ENCODE data around the gene LPP.

DNA sequence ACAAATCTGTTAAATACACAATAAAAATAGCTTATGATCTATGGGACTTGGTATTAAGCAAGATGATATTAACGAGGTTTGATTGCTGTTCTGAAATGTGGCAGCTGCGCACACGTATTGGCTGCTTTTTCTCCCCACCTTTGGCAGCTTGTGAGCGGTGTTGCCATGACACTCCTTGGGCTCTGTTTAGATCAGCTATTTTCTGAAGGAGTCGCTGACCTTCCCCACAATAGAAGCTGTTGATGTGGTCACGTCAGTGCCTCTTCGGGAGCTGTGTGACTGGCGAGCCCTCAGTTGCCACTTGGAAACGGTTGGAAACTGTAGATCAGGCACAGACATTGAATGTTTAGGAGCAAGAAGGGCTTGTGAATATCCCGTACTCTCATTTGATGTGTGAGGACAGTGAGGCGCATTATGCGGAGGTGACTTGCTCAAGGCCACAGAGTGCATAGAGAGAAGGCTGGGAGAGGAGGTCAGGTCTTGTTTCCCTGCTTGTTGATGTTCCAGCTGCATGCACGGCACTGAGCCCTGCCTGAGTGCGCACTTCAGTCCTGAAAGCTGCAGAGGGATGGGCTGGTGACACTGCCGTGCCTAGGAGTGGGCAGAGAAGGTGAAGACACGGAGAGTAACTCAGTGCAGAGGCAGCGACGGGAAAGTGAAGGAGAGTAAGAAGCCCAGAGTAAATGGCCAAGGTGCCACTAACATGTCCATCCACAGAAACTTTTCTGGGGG, 198.4 kb downstream of the LPP start:
- no peak for TF ChIP-seq POLR2A (IDR thresholded peaks at IDR 0.05)
- no peak for TF ChIP-seq POLR2AphosphoS5 (IDR thresholded peaks at IDR 0.05)
